HEK293 (cell line): ENCODE results near the gene WDPCP.

Experiments
- CTCF ChIA-PET: fragments of 350-600 bp; formaldehyde crosslinking; extraction: SDS; loops from one replicate; lab custom pipeline; 2021; ENCODE audit warnings: antibody characterized with exemption; lab: Yijun Ruan, JAX
- POLR2A ChIA-PET: fragments of 300-600 bp; formaldehyde crosslinking; extraction: SDS; loops from one replicate; lab custom pipeline; 2020; ENCODE audit warnings: antibody characterized with exemption, inconsistent platforms; lab: Yijun Ruan, JAX
- H3K27ac ChIP-seq: fragments of 200-500 bp; sonication (Bioruptor generic); 2 replicates; pipeline ENCODE4 v1.5.1; 2014; ENCODE audit warnings: low read depth, low read length, control low read depth, inconsistent platforms; ENCODE audit errors: extremely low read depth
- H3K36me3 ChIP-seq, 2 experiments: fragments of 200-500 bp in 1 of 2; sonication (Bioruptor generic) in 1 of 2; 1 replicate in 1 of 2; 2 replicates in 1 of 2; pipeline ENCODE4 v1.5.1; 2014 to 2017; ENCODE audit warnings: inconsistent platforms in 2 of 2, low read length in 2 of 2; ENCODE audit not compliant: control insufficient read depth in 2 of 2, insufficient read depth in 1 of 2
- H3K4me1 ChIP-seq: fragments of 200-500 bp; sonication (Bioruptor generic); 2 replicates; pipeline ENCODE4 v1.5.1; 2014; ENCODE audit warnings: mild to moderate bottlenecking, low read length, inconsistent platforms; ENCODE audit not compliant: control insufficient read depth, insufficient read depth
- H3K4me3 ChIP-seq: 2 replicates; pipeline ENCODE4 v1.5.1; 2011; ENCODE audit warnings: low read depth, mild to moderate bottlenecking, control low read depth, low read length, moderate library complexity
- H3K9me3 ChIP-seq: fragments of 200-500 bp; sonication (Bioruptor generic); 2 replicates; pipeline ENCODE4 v1.5.1; 2014; ENCODE audit warnings: low read depth, low read length, inconsistent platforms; ENCODE audit not compliant: control insufficient read depth, insufficient read depth
- GLI4 ChIP-seq: fragments of 450-650 bp; formaldehyde crosslinking; IDR thresholded peaks from 2 replicates; pipeline ENCODE4 v1.5.1; 2016; ENCODE audit warnings: missing biosample characterization, missing genetic modification characterization
- GLIS2 ChIP-seq: fragments of 450-650 bp; formaldehyde crosslinking; IDR thresholded peaks from 2 replicates; pipeline ENCODE4 v1.5.1; 2016; ENCODE audit warnings: missing biosample characterization, missing genetic modification characterization
- KLF16 ChIP-seq: fragments of 450-650 bp; formaldehyde crosslinking; IDR thresholded peaks from 2 replicates; pipeline ENCODE4 v1.5.1; 2017; ENCODE audit warnings: missing biosample characterization, missing genetic modification characterization
- KLF7 ChIP-seq: fragments of 450-650 bp; formaldehyde crosslinking; IDR thresholded peaks from 2 replicates; pipeline ENCODE4 v1.5.1; 2016; ENCODE audit warnings: missing biosample characterization, missing genetic modification characterization, borderline replicate concordance
- PRDM1 ChIP-seq: fragments of 450-650 bp; formaldehyde crosslinking; IDR thresholded peaks from 2 replicates; pipeline ENCODE4; 2016; ENCODE audit warnings: missing biosample characterization, missing genetic modification characterization
- PRDM10 ChIP-seq: fragments of 450-650 bp; formaldehyde crosslinking; IDR thresholded peaks from 2 replicates; pipeline ENCODE4 v1.5.1; 2016; ENCODE audit warnings: missing biosample characterization, missing genetic modification characterization
- PRDM2 ChIP-seq: fragments of 450-650 bp; formaldehyde crosslinking; IDR thresholded peaks from 2 replicates; pipeline ENCODE4 v1.5.1; 2016; ENCODE audit warnings: missing biosample characterization, missing genetic modification characterization, borderline replicate concordance
- SCRT2 ChIP-seq: fragments of 450-650 bp; formaldehyde crosslinking; IDR thresholded peaks from 2 replicates; pipeline ENCODE4 v1.5.1; 2016; ENCODE audit warnings: missing biosample characterization, missing genetic modification characterization
- ZBTB1 ChIP-seq: fragments of 450-650 bp; formaldehyde crosslinking; IDR thresholded peaks from 2 replicates; pipeline ENCODE4 v1.5.1; 2016; ENCODE audit warnings: missing biosample characterization, missing genetic modification characterization
- ZBTB11 ChIP-seq: fragments of 450-650 bp; formaldehyde crosslinking; conservative IDR thresholded peaks from 2 replicates; pipeline ENCODE4 v1.5.1; 2016; ENCODE audit warnings: low read depth, missing biosample characterization, missing genetic modification characterization
- ZNF148 ChIP-seq: fragments of 450-650 bp; formaldehyde crosslinking; IDR thresholded peaks from 2 replicates; pipeline ENCODE4 v1.5.0; 2017; ENCODE audit warnings: missing biosample characterization, missing genetic modification characterization, borderline replicate concordance
- ZNF302 ChIP-seq: fragments of 450-650 bp; formaldehyde crosslinking; IDR thresholded peaks from 2 replicates; pipeline ENCODE4 v1.5.1; 2016; ENCODE audit warnings: missing biosample characterization, missing genetic modification characterization, low read depth
- ZNF335 ChIP-seq: fragments of 450-650 bp; formaldehyde crosslinking; conservative IDR thresholded peaks from 2 replicates; pipeline ENCODE4 v1.5.1; 2016; ENCODE audit warnings: missing biosample characterization, missing genetic modification characterization
- ZNF521 ChIP-seq: fragments of 450-650 bp; formaldehyde crosslinking; IDR thresholded peaks from 2 replicates; pipeline ENCODE4 v1.5.1; 2017; ENCODE audit warnings: missing biosample characterization, mild to moderate bottlenecking, missing genetic modification characterization
- ZNF664 ChIP-seq: fragments of 450-650 bp; formaldehyde crosslinking; IDR thresholded peaks from 2 replicates; pipeline ENCODE4 v1.5.1; 2016; ENCODE audit warnings: missing biosample characterization, missing genetic modification characterization
- ZSCAN4 ChIP-seq: fragments of 450-650 bp; formaldehyde crosslinking; IDR thresholded peaks from 2 replicates; pipeline ENCODE4 v1.5.1; 2017; ENCODE audit warnings: missing biosample characterization, missing genetic modification characterization

Gene WDPCP

GRCh38 chr2:63587814-63588384 lies 378 bp downstream of the WDPCP start:
- peak overlapping the region; percentile 74 for H3K27ac ChIP-seq
- H3K4me3 ChIP-seq = peak overlapping the region; percentile 100
- H3K36me3 ChIP-seq = peaks cover 7 to 15% of the 10 kb centered on the region in 2 experiments; a peak in 2 of 3 replicates
- H3K9me3 ChIP-seq = no peaks in the 10 kb centered on the region
- ChIA-PET CTCF (interaction anchor here (0.6 to 0.7 kb wide), 2 partner anchors 34 to 66 kb away, joined by 3 read pairs; no protein-coding TSS in a partner anchor), POLR2A (interaction anchor here (0.6 to 2.4 kb wide), 7 partner anchors 12 to 254 kb away, joined by 3 to 21 read pairs (median 6); partner anchors contain the start of gene UGP2)
- peaks cover 19% of the 10 kb centered on the region for H3K4me1 ChIP-seq
- TF ChIP-seq KLF16 (tag by site-specific recombination) (peak; percentile 57; the same call in 1 of the 2 replicates), PRDM10 (peak; percentile 92), ZNF148 (tag by site-specific recombination) (no peak), ZBTB11 (tag by site-specific recombination) (peak; percentile 87), PRDM1 (tag by site-specific recombination) (no peak), ZNF335 (tag by site-specific recombination) (peak; percentile 50), ZNF664 (tag by site-specific recombination) (peak; percentile 26; the same call in 1 of the 2 replicates), SCRT2 (tag by site-specific recombination) (no peak)

- no peaks in the 10 kb centered on the region for H3K9me3 ChIP-seq
- TF ChIP-seq KLF7 (tag by site-specific recombination) (no peak), ZBTB1 (tag by site-specific recombination) (no peak), GLIS2 (tag by site-specific recombination) (no peak), GLI4 (tag by site-specific recombination) (no peak), ZSCAN4 (tag by site-specific recombination) (no peak), ZNF302 (no peak), ZNF521 (no peak), PRDM2 (no peak)
- no peak overlapping the region for H3K4me3 ChIP-seq
- no peak overlapping the region for H3K27ac ChIP-seq
- CTCF ChIA-PET = no interaction called here
- H3K4me1 ChIP-seq = peaks cover 4% of the 10 kb centered on the region; the same call in 1 of the 2 replicates
- POLR2A ChIA-PET = no interaction called here
- H3K36me3 ChIP-seq = no peaks in the 10 kb centered on the region
These were observed 5.4 kb downstream of the WDPCP start for GRCh38 chr2:63582873-63583272.
